HG03103 (cell line): Measurements from ENCODE around the gene TSHZ1.
A peak's percentile ranks its signal among the peaks of the same experiment; 100 is the strongest.

Experiments used
- ATAC-seq: cut with Tn5 transposase; IDR thresholded peaks from one replicate; pipeline ENCODE4 v1.9.1; 2021; ENCODE audit warnings: low read depth; ENCODE audit not compliant: unreplicated experiment

TSHZ1 gene

GRCh38 chr18:75246721-75247610 is 36.4 kb downstream of the TSHZ1 start:
- no peak for ATAC-seq

GRCh38 chr18:75247611-75248421 is 37.2 kb downstream of the TSHZ1 start:
- ATAC-seq = peak; percentile 55

- ATAC-seq = no peak
Observed at GRCh38 chr18:75248426-75249174, 38.0 kb downstream of the TSHZ1 start.

- no peak for ATAC-seq
Observed at GRCh38 chr18:75249175-75249518, 38.5 kb downstream of the TSHZ1 start.

- no peak for ATAC-seq
Observed at GRCh38 chr18:75249672-75250470, 39.3 kb downstream of the TSHZ1 start.

GRCh38 chr18:75250471-75250821 is 39.8 kb downstream of the TSHZ1 start:
- no peak for ATAC-seq

GRCh38 chr18:75251466-75251865 is 40.9 kb downstream of the TSHZ1 start:
- ATAC-seq = no peak

GRCh38 chr18:75252136-75252535 is 41.5 kb downstream of the TSHZ1 start:
- no peak for ATAC-seq

GRCh38 chr18:75253043-75253442 is 42.4 kb downstream of the TSHZ1 start:
- ATAC-seq = no peak

GRCh38 chr18:75253784-75254183 is 43.2 kb downstream of the TSHZ1 start:
- ATAC-seq = no peak

- no peak for ATAC-seq
Observed at GRCh38 chr18:75255094-75255493, 44.5 kb downstream of the TSHZ1 start.

- ATAC-seq = no peak
Observed at GRCh38 chr18:75256376-75256775, 45.8 kb downstream of the TSHZ1 start.

GRCh38 chr18:75257605-75258004 is 47.0 kb downstream of the TSHZ1 start:
- ATAC-seq = no peak

GRCh38 chr18:75261430-75262223 is 51.0 kb downstream of the TSHZ1 start:
- ATAC-seq = peak; percentile 69

- ATAC-seq = no peak
Observed at GRCh38 chr18:75262511-75262910, 51.9 kb downstream of the TSHZ1 start.

- ATAC-seq = no peak
Observed at GRCh38 chr18:75264195-75264594, 53.6 kb downstream of the TSHZ1 start.

- no peak for ATAC-seq
Observed at GRCh38 chr18:75264926-75265597, 54.5 kb downstream of the TSHZ1 start.

- ATAC-seq = no peak
Observed at GRCh38 chr18:75265872-75266271, 55.3 kb downstream of the TSHZ1 start.
